Testis (tissue), 5 donors: ENCODE data around the gene GREB1L. TPM values are rescaled to one million over a fixed set of nuclear protein-coding genes. Genes with fewer than 3 reads are reported as not detected.

Experiments
- DNase-seq: peaks from one replicate; pipeline ENCODE4 v3.0.0-alpha.2; 2019
- H3K27ac ChIP-seq, 2 donors: fragments of 200-600 bp; sonication (generic); one replicate each; pipeline ENCODE4 v1.5.1; 2019
- H3K27me3 ChIP-seq: fragments of 200-600 bp; sonication (generic); one replicate; pipeline ENCODE4 v1.5.1; 2019
- H3K36me3 ChIP-seq: fragments of 200-600 bp; sonication (generic); one replicate; pipeline ENCODE4 v1.5.1; 2017; ENCODE audit warnings: low read depth; ENCODE audit errors: missing control alignments
- H3K4me1 ChIP-seq: fragments of 200-600 bp; sonication (generic); one replicate; pipeline ENCODE4 v1.5.1; 2019
- H3K4me3 ChIP-seq, 2 donors: fragments of 200-600 bp; sonication (generic); one replicate each; pipeline ENCODE4 v1.5.1; 2017 to 2019
- H3K9me3 ChIP-seq: fragments of 200-600 bp; sonication (generic); one replicate; pipeline ENCODE4 v1.5.1; 2017
- CTCF ChIP-seq, 3 experiments: fragments of 450-650 bp in 2 of 3; fragments of 200-600 bp in 1 of 3; sonication (generic) in 1 of 3; IDR thresholded peaks; one replicate each; pipeline ENCODE4 v1.5.1; 2016 to 2019; ENCODE audit warnings: antibody characterized with exemption in 3 of 3, mild to moderate bottlenecking in 2 of 3, moderate library complexity in 1 of 3
- POLR2A ChIP-seq: fragments of 450-650 bp; IDR thresholded peaks from one replicate; pipeline ENCODE4 v1.6.1; 2017; ENCODE audit warnings: antibody characterized with exemption, mild to moderate bottlenecking, moderate library complexity
- WGBS, 2 donors: methylation state at CpG; one replicate each; pipeline ENCODE4 v1.1.5; 2018; 5-methylcytosine and 5-hydroxymethylcytosine counted together
- intact Hi-C: fragments of 100-400 bp; cut with DNase I; formaldehyde crosslinking; loops from one replicate; pipeline ENCODE4 v1.15.1; 2023; ENCODE audit warnings: low total_unique reads
- long read RNA-seq, 2 donors: transcript quantifications; one replicate each; lab custom pipeline, GENCODE V29; 2026
- polyA plus RNA-seq: library from polyadenylated mRNA; stranded (reverse); fragments of 350-450 nt; fragmentation: Illumina TruSeq; extraction: RNeasy Lipid Tissue Mini Kit (QIAGEN cat#74804); gene quantifications from one replicate; pipeline ENCODE4 v1.2.3, GENCODE V29; 2014; ENCODE audit warnings: low read depth, low replicate concordance; ENCODE audit not compliant: insufficient read depth
- total RNA-seq, 2 donors: library from RNA; depleted of rRNA; stranded (reverse); fragments of >200 nt; gene quantifications; one replicate each; pipeline ENCODE4 v1.2.3, GENCODE V29; 2016

GREB1L gene
- total RNA-seq (10 to 100 TPM; 38.4 to 40.6 TPM), polyA plus RNA-seq (11.9 TPM)
- long read RNA-seq, donor 1: 0 reads
- long read RNA-seq, donor 2: 0 reads

- peak within 1 kb of the TSS; percentile 76 to 92 for H3K4me3 ChIP-seq
- intact Hi-C loops: no loop called here
- no peaks in the 10 kb centered on the region for H3K27me3 ChIP-seq
- H3K36me3 ChIP-seq: no peaks in the 10 kb centered on the region
- peak within 1 kb of the TSS; percentile 88 to 91 for H3K27ac ChIP-seq
- peak; percentile 75 for DNase-seq
- WGBS, 2 donors: 0% methylated on average over 2 to 56 of the region's 87 CpGs
- peaks cover 3% of the 10 kb centered on the region for H3K4me1 ChIP-seq
- H3K9me3 ChIP-seq: no peaks in the 10 kb centered on the region
- TF ChIP-seq CTCF (IDR thresholded peaks at IDR 0.05) (no peak), POLR2A (no peak)
These were observed at the start of gene GREB1L for GRCh38 chr18:21242141-21242779. Gene GREB1L, plus strand, starts transcription at chr18:21242232. Its CDS starts 141,287 bp downstream, at chr18:21383519.

GRCh38 chr18:21192308-21192624 lies 49.8 kb upstream of the GREB1L start:
- no peaks in the 10 kb centered on the region for H3K27me3 ChIP-seq
- H3K4me1 ChIP-seq: no peaks in the 10 kb centered on the region
- H3K27ac ChIP-seq: no peak overlapping the region
- no peak for DNase-seq
- no peaks in the 10 kb centered on the region for H3K9me3 ChIP-seq
- no peak for TF ChIP-seq CTCF (IDR thresholded peaks at IDR 0.05)
- no peak for TF ChIP-seq POLR2A
- H3K36me3 ChIP-seq: no peaks in the 10 kb centered on the region
- H3K4me3 ChIP-seq: no peak overlapping the region
- WGBS, 2 donors: 90 to 94% methylated on average over 5 of the region's 5 CpGs
- intact Hi-C loops: loop anchor here (10.0 kb wide), 1 partner anchor 253 kb away; no protein-coding TSS in a partner anchor

GRCh38 chr18:21194871-21195771 lies 46.9 kb upstream of the GREB1L start:
- H3K4me1 ChIP-seq: no peaks in the 10 kb centered on the region
- H3K36me3 ChIP-seq: no peaks in the 10 kb centered on the region
- no peak overlapping the region for H3K4me3 ChIP-seq
- intact Hi-C loops: loop anchor here (10.0 kb wide), 1 partner anchor 250 kb away; no protein-coding TSS in a partner anchor
- no peaks in the 10 kb centered on the region for H3K9me3 ChIP-seq
- WGBS, 2 donors: 20 to 26% methylated on average over 4 of the region's 4 CpGs
- no peak overlapping the region for H3K27ac ChIP-seq
- H3K27me3 ChIP-seq: no peaks in the 10 kb centered on the region
- TF ChIP-seq CTCF (IDR thresholded peaks at IDR 0.05) (peak; percentile 34 to 69 (median 46)), POLR2A (no peak)
- DNase-seq: no peak

- intact Hi-C loops: loop anchor here (10.0 kb wide), 1 partner anchor 248 kb away; no protein-coding TSS in a partner anchor
- H3K9me3 ChIP-seq: no peaks in the 10 kb centered on the region
- no peak overlapping the region for H3K27ac ChIP-seq
- no peak for DNase-seq
- no peak for TF ChIP-seq POLR2A
- TF ChIP-seq CTCF (IDR thresholded peaks at IDR 0.05): no peak
- H3K36me3 ChIP-seq: no peaks in the 10 kb centered on the region
- H3K4me1 ChIP-seq: no peaks in the 10 kb centered on the region
- H3K27me3 ChIP-seq: no peaks in the 10 kb centered on the region
- no peak overlapping the region for H3K4me3 ChIP-seq
- WGBS, 2 donors: 81 to 83% methylated on average over 1 of the region's 1 CpG
These were observed 45.6 kb upstream of the GREB1L start for GRCh38 chr18:21196426-21196825.
